GM21576 (cell line): ENCODE measurements around the gene ASIP.
"Not testable (repeated sequence)": the region's sequence is repeated elsewhere in the genome, so short reads cannot be mapped to it uniquely, and the experiment has no call there.

Experiments
- ATAC-seq: cut with Tn5 transposase; IDR thresholded peaks from one replicate; pipeline ENCODE4 v1.9.1; 2021; ENCODE audit warnings: mild to moderate bottlenecking, moderate library complexity; ENCODE audit not compliant: unreplicated experiment

Gene ASIP

DNA sequence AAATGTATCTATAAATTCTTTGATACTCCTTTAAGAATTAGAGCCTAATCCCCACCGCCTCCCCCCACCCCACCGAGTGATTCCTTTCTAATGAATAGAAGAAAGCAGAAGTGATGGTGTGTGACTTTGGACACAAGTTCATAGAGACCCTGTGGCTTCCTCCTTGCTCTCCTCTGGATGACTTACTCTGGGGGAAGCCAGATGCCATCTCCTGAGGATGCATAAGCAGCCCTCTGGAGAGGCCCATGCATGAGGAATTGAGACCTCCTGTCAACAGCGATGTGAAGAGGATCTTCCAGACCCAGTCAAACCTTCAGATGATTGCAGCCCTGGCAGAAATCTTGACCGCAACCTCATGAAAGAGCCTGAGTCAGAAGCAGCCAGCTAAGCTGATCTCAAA, 40.8 kb downstream of the ASIP start:
- no peak for ATAC-seq

DNA sequence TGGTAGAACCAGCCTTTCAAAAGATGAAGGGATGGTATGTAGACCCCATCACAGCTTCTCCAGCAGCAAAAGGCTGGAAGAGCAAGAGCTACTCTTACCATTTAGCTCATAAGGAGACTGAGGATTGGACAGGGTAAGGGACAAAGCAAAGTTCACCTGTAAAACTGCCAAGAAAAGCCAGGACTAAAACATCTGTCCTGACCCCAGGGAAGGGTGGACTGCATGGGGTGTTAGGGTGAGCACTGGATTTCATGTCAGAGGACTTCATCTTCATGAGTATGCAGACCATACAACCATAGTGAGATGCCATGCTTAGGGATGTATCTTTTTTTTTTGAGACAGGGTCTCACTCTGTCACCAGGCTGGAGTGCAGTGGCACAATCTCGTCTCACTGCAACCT, 42.6 kb downstream of the ASIP start:
- ATAC-seq, result no peak

DNA sequence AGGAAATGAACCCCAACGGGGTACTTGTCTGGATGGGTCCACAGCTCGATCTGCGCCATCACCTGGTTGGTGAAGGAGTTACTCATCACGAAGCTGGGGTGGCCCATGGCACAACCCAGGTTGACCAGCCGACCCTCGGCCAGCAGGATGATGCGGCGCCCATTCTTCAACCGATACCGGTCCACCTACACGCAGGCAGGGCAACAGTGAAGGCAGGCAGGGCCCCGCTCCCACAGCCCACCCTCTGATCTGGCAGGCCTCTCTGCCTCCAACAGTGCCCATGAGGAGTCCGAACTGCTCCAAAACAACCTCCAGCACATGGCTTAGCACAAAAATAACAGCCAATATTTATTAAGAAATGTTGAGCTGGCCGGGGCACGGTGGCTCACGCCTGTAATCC, 44.2 kb downstream of the ASIP start:
- ATAC-seq, result no peak

GRCh38 chr20:34287500-34287899, 46.3 kb downstream of the ASIP start:
- ATAC-seq, result not testable (repeated sequence)

DNA sequence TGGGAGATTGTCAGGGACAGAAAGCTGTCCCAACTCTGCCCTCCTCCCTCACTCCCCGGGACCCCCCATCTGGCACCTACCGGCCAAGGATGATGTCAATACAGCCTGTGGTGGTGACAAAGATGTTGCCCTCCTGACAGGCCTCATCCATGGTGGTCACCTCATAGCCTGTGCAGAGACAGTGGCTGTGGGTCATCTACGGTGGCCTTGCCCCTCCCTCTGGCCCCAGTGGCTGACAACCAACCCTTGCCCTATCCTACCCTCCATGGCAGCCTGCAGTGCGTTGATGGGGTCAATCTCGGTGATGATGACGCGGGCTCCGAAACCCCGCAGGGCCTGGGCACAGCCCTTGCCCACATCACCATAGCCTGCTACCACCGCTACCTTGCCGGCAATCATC, 49.2 kb downstream of the ASIP start:
- ATAC-seq, result no peak

GRCh38 chr20:34292496-34292895, 51.3 kb downstream of the ASIP start:
- no peak for ATAC-seq

- no peak for ATAC-seq
Measured at GRCh38 chr20:34293119-34293518, 51.9 kb downstream of the ASIP start.

- no peak for ATAC-seq
Measured at GRCh38 chr20:34293589-34293988, 52.4 kb downstream of the ASIP start.

DNA sequence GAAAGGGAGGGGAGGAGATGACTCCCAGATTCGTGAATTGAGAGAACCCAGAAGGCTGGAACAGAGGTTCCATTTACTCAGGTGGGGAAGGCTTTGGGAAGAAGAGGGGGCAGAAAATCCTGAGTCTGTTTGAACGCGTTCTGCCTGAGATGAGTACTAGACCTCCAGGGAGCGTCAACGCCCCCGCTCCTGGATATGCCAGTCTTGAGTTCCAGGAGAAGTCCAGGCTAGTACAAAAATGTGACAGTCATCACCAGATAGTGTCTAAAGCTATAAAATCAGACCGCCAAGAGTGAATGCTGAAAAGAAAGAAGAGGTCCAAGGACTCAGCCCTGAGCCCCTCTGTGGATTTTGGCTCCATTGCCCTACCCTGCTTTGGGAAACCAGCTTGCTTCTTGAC, 53.3 kb downstream of the ASIP start:
- no peak for ATAC-seq

- no peak for ATAC-seq
Measured at GRCh38 chr20:34295284-34295683, 54.1 kb downstream of the ASIP start.

- ATAC-seq, result no peak
Measured at GRCh38 chr20:34296468-34296867, 55.2 kb downstream of the ASIP start.

- not testable (repeated sequence) for ATAC-seq
Measured at GRCh38 chr20:34298294-34298784, 57.1 kb downstream of the ASIP start.

GRCh38 chr20:34299556-34300255, 58.5 kb downstream of the ASIP start:
- no peak for ATAC-seq

DNA sequence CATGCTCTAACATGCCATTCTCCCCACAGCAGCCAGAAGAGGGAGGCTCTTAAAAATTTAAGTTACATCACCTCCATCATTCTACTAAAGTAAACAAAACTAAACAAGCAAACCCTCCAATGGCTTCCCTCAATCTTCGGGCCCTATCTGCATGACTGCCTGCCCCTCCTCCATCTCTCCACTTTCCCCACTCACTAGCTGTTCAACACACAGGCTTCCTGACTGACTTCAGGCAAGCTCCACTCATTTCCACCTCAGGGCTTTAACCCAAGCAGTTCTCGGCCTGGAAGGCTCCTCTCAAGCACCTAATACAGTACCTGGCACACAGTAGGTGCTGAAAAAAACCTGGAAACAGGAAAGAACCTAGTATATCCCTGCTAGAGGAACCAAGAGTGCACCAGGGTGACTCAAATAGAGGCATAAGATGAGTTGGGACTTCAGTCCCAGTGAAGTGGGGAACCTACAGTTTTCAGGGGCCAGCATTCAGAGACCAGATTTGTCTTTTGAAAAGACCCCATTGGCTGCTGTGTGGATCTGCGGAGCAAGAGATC, 59.1 kb downstream of the ASIP start:
- no peak for ATAC-seq

- no peak for ATAC-seq
Measured at GRCh38 chr20:34300809-34301586, 59.8 kb downstream of the ASIP start.

DNA sequence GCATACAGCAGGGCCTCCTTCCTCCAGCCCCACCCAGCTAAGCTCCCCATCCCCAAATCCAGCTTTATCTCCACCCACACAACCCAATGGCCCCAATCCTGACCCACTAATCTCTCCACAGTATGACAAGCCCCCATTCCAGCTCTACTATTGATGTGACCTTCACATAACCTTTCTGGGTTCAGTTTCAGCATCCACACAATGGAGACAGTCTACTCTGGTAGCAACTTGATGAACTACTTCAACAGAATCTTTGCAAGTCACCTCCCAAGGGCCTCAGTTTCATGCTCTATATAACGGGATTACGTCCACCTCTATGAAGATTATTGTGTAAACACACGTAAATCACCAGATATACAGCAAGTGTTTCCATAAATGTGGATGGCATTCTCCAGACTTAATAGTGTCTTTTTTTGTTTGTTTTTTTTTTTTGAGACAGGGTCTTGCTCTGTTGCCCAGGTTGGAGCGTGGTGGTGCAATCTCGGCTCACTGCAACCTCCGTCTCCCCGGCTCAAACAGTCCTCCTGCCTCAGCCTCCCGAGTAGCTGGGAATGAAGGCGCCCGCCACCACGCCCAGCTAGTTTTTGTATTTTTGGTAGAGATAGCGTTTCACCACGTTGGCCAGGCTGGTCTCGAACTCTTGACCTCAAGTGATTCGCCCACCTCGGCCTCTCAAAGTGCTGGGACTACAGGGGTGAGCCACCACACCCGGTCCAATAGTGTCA, 60.5 kb downstream of the ASIP start:
- no peak for ATAC-seq

- no peak for ATAC-seq
Measured at GRCh38 chr20:34302312-34302722, 61.1 kb downstream of the ASIP start.

GRCh38 chr20:34302723-34303533, 61.7 kb downstream of the ASIP start, which contains the start of gene AHCY:
AHCY (minus strand) TSS chr20:34303355; CDS start chr20:34303270, 85 bp downstream.
- ATAC-seq, result peak; percentile 80

DNA sequence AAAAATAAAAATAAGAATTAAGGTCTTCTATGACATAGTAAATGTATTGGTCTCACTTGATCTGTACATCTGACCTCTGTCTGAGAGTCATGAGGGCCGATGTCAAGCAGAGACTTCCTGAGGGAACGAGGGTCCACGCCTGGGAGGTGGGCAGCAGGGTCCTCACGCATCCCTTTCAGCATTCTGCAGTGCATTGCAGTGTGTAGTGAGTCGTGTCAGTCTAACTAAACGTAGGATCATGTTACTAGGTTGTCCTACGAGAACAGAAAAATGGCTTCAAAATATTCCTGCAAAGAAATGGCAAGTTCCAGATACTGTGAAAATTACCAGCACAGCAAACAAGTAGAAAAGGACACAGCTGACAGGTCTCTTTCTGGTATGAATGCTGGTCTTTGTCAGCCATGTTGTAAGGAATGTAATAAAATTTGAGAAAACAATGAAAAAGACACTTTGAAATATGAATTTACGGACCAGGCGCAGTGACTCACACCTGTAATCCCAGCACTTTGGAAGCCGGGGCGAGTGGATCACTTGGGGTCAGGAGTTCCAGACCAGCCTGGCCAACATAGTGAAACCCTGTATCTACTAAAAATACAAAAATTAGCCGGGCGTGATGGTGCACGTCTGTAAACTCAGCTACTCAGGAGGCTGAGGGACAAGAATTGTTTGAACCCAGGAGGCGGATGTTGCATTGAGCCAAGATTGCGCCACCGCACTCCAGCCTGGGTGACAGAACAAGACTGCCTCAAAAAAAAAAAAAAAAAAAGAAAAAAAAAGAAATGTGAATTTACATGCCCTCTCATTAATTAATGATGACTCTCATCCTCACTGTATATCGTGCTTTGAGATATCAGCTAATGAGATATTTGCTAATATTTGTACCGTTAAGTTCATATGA, 64.4 kb downstream of the ASIP start:
- no peak for ATAC-seq
